GOT3 (cell line): ENCODE measurements around the gene ATP6V0D1.
A peak's percentile ranks its signal among the peaks of the same experiment; 100 is the strongest.

Experiments used
- DNase-seq: peaks from one replicate; lab custom pipeline; 2025; ENCODE audit warnings: mixed read lengths; lab: John Stamatoyannopoulos, UW

The ATP6V0D1 gene

DNA sequence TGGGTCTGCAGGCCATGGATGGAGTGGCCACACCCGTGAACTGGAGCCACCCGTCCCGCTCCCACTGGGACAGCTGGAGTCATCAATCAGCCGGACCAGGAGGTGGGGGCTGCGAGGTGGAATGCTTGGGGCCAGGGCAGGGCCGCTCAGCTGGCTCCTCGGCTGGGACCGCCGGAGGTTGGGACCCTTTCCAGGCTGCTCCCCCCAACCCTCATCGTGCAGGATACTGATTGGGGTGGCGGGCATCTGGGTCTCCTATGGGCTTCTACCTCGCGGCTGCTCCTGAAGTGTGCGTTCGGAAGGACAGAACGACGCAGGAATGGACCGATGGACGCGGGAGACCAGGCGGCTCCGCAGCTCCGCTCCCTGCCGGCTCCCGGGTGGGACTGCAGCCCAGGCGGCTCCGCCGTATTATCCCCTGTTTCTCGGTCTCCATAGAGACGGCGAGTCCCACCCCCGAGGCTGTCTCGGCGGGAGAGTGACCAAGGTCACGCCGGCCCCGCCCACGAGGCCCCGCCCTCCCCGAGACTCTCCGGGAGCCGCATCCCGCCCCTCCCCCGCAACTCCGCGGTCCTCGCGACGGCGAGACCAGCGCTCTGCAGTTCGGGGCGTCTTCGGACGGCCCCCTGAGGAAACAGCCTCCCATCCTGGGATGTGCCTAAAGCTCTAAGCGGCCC, 87.7 kb downstream of the ATP6V0D1 start, which contains the start of gene TPPP3:
Gene TPPP3 (minus strand): TSS at position 388 of the 677 bp plus-strand sequence. CDS start 2,387 bp downstream, outside the sequence.
- peak; percentile 52 for DNase-seq

DNA sequence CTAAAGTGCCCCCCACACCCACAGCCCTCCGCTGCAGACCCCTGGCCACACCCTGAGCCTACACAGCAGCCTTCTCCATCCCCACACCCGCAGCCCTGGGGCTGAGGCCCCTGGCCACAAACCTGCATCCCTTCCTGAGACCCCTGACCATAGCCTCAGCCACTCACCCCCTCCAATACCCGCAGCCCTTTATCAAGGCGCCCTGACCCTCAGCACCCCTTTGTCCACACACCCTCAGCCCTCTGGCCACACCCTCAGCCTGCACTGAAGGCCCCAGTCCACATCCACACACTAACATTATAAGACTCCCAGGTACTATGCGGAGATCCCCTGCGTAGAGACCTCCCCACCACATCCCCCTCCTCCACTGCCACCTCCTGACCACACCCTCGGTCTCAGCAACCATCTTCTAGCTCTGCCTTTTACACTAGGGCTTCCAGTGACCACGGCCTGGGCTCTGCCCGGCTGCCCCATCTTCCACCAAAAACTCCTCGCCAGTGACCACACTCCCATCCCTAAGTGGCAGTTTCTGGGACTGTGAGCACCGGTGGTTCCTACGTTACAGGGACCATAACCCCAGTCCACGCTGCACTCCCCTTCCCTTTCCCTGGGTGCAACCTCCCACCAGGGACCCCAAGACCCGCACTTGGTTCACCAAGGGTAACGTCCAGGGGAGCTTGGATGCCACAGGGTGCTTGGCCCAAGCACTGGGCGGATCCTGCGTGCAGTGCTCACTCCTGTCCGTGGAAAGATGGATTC, 88.5 kb downstream of the ATP6V0D1 start:
- DNase-seq, result no peak

DNA sequence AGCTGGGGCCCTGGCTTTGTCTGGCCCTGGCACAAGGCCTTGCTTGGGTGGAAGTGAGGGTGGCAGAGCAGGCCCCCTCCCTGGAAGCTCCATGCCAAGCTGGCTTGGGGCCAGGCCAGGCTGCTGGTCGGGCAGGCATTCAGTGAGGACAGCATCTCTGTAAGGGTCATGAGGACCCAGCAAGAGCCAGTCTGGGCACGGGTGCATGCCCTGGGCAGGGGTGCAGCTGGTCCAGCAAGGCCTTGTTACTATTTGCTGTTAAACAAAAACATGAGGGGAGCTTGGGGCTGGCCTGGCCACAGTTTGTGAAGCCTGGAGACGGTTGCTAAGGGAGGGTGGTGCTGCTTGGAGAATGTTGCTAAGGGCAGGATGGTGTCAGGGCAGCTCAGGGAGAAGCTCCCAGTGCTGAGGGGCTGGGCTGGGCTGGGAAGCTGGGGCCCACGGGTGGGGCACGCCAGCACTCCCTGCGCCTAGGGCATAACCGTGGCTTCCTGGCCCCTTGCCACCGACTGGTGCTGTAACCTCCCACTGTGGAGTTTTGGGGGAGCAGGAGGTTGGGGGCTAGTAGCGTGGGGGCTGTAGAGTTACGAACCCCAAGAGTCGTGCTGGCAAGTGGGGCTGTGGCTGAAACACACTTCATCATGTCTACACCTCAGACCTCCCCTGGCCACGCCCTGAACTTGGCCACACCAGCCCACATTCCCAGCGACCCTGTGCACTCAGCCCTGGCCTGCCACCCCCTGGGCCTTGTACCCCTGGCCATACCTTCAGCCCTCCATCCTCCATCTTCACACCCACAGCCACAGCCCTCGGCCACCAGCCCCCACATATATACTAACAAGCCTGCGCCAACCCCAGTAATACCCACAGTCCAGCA, 89.3 kb downstream of the ATP6V0D1 start:
- no peak for DNase-seq

DNA sequence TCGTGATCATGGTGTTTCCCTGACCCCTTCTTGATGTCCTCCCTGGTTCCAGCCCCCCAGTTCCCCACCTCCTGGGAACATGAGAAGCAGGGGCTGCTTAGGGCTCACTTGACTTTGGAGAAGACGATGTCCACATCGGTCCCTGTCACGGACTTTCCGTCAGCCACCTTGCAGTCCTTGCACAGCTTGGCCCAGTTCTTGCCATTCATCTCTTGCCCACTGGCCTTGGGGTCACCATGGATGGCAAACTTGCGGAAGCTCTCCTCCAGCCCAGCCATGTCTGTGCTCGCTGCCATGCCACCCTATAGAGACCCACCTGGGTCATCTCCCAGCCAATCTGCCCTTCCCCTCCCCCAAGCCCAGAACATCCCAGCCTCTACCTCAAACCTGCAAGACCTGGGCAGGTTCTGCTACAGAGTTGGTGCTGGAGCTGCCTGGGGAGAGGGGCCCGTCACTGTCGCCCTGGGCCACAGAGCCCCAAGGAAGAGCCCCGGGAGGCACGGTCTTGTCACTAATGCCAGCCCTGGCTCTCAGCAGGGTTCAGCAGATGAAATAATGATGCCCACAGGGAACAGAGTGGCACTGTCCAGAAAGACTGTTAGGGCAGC, 90.0 kb downstream of the ATP6V0D1 start:
- DNase-seq, result no peak

DNA sequence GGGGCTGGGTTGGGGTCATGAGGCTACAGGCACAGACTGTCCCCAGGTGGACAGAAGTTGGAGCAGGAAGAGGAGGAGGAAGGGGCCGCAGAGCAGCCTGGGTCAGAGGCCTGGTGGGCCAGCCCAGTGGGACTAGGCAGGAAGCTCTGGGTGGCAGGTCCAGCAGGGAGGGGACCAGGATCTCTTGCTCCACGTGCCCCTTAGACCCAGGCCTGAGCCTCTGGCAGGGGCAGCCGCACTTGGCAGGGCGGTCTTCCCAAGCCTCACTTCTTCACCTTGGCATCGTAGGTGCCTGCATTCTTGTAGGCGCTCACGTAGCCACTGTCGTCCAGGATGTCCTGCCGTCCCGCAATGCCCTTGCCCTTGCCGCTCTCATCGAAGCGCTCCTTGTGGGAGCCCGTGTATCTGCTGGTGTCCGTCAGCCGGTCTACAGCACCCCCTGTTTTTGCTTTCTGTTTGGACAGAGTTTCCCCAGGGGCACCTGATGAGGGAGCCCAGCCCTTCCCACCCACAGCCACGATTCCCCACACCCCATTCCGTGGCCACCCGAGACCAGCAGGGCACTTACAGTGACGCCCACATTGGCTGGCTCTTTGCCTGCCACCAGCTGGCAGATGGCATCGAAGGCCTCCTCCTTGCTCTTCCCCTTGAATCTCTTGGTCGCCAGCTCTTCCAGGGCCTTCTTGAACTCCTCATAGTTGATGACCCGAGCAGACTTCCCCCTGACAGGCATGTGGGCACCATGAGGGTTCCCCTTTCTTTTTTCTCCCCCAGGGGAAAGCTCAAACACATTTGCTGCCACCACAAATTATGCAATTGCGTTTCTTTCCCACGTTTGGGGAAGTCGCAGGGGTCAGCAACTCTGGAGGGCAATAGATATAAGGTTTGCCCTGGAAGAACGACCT, 90.8 kb downstream of the ATP6V0D1 start:
- no peak for DNase-seq

DNA sequence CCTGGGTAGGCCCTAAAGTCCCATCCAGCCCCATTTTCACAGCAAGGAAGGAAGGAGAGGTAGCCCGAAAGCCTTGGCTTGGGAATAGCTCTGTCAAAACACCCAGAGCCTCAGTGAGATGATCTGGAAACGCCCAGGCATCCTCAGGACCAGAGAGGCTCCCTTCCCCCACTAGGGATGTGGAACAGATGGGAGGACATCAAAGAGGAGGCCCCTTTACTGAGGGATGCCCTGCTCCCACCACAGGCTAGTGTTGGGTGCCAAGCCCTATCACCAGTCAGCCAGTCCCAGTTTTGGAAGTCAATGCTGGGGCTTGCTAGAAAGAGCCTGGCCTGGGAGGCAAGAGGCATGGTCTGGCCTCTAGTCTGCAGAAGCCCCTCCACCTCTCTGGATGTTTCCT, 92.4 kb downstream of the ATP6V0D1 start:
- no peak for DNase-seq

DNA sequence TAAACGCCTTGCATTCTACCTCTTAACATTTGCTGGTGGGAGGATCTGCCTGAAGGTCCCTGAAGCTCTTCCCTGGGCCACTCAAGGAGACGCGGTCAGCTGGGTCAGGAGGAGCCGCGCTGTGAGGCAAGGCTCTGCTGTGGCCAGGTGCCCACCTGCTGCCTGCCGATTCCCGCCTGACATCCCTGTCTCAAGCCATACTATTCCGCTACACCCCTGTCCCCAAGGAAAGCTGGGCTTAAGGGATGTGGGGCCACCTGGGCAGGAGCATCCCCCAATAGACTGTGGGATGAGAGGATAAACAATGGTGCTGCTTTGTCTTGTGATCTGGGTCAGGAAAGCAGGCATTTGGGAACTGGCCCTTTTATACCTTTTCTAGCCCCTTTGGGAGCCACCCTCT, 92.8 kb downstream of the ATP6V0D1 start:
- no peak for DNase-seq
